HG03064 (cell line): ENCODE measurements around the gene PPIL6.
A peak's percentile ranks its signal among the peaks of the same experiment; 100 is the strongest.

Source experiments
- ATAC-seq: cut with Tn5 transposase; IDR thresholded peaks from one replicate; pipeline ENCODE4 v1.9.1; 2021; ENCODE audit warnings: low read depth; ENCODE audit not compliant: unreplicated experiment

The PPIL6 gene

DNA sequence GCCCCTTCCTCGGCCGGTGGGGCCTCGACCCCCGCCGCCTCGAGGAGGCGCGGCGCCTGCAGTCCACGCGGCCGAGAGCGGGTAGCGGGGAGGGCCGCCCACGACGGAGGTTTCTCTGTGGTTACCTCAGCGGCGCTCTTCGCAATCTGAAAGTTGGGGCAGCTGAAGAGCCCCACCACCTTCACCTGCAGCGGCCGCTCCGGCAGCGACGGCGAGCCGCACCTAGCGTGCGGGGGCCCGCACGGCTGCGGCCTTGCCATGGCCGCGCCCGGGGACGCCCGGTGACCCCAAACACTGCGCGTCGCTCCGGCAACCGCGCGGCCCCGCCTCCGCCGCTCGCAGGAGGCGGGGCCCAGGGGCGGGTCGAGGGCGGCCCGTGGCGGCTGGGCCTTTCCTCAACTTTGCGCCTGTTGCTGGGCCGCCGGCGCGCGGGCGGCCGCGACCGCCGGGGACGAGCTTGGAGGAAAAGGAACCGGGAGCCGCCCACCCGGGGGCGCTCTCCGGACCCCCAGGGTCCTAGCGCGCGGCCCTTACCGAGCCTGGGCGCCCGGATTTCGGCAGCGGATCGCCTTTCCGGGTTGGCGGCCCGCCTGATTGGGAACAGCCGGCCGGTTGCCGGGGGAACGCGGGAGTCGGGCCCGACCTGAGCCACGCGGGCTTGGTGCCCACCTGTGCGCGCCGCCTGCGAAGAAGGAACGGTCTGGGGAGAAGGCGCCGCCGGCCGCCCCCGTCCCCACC is at the start of gene PPIL6, which contains the start of gene SMPD2:
PPIL6 (minus strand) TSS at position 298 of the 738 bp plus-strand sequence; CDS start at position 260, 38 bp downstream.
SMPD2 (plus strand) TSS at position 394 of the 738 bp plus-strand sequence. CDS start 398 bp downstream, outside the sequence.
- peak; percentile 93 for ATAC-seq

DNA sequence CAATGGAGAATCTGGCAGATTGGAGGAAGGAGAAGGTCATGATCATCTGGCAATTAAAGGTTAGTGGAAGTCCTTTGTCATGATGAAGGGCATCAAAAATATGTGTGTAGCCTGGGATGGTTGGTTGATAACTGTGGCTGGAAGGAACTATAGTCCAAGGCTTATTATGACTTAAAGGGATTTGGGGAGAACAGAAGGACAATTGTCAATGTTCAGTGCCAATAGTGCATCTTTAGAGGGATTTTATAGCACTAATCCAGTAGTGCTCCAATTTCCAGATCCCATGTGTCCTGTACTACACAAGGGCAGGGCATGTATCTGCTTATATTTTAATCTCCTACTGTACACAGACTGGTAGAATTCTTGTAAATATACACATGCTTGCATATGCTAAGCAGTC is 47.6 kb upstream of the PPIL6 start:
- ATAC-seq, result no peak

DNA sequence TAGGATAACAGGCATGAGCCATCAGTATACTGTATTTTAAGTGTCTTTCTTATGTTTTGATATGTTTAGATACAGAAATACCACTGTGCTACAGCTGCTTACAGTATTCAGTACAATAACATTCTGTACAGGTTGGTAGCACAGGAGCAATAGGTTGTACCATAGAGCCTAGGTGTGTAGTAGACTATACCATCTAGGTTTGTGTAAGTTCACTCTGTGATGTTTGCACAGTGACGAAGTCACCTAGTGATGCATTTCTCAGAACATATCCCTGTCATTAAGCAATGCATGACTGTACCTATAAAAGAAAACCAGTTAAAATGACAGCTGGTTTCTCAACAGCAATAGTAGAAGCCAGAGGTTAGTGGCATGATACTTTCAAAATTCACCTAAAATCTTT is 45.6 kb upstream of the PPIL6 start:
- no peak for ATAC-seq

DNA sequence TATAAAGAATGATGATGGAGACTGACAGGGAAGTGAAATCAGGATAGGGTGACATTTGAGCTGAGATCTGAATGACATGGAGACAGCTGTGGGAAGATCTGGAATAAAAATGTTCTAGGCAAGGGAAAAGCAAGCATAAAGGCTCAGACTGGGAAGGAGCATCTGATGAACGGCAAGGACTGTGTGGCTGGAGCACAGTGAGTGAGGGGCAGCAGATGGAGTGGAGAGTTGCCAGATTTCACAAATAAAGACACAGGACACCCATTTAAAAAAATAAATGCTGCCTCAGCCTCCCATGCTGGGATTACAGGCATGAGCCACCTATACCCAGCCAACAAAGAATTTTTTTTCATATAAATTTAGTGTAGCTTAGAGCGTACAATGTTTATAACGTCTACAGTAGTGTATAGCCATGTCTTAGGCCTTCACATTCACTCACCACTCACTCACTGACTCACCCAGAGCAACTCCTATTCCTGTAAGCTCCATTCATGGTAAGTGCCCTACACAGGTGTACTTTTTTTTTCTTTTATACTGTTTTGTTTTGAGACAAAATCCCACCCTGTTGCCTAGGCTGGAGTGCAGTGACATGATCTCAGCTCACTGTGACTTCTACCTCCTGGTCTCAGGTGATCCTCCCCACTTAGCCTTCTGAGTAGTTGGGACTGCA is 45.0 kb upstream of the PPIL6 start:
- no peak for ATAC-seq

DNA sequence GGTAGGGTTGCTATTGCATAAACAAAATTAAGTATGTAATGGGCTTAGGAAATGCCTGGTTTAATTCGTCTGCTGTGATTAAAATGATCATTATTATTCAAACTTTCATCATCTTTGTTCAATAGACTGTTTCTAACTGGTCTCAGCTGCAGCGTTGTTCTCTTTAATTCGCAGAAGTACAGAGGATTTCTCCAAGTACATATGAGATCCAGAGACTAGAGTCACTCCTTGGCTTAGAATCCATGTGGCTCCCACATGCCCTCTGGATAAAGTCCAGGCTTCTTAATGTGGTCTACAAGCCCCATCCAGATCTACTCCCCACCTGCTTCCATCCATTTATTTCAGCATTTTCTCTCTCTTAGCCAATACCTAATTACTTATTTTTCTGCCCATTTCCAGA is 43.7 kb upstream of the PPIL6 start:
- no peak for ATAC-seq

DNA sequence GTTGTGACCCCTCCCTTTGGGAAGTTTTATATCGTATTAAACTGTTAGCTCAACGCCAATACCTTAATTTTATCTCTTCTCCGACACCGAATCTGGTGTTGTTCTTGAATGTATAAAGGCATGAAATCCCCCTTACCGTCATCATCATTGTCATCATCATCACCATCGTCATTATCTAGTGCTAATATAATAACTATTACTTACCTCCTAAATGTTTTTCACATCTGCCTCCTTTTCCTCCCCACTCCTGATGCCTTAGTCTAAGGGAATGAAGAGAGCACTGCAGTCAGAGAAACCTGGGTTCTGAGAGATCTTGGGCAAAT is 43.3 kb upstream of the PPIL6 start:
- ATAC-seq, result no peak

DNA sequence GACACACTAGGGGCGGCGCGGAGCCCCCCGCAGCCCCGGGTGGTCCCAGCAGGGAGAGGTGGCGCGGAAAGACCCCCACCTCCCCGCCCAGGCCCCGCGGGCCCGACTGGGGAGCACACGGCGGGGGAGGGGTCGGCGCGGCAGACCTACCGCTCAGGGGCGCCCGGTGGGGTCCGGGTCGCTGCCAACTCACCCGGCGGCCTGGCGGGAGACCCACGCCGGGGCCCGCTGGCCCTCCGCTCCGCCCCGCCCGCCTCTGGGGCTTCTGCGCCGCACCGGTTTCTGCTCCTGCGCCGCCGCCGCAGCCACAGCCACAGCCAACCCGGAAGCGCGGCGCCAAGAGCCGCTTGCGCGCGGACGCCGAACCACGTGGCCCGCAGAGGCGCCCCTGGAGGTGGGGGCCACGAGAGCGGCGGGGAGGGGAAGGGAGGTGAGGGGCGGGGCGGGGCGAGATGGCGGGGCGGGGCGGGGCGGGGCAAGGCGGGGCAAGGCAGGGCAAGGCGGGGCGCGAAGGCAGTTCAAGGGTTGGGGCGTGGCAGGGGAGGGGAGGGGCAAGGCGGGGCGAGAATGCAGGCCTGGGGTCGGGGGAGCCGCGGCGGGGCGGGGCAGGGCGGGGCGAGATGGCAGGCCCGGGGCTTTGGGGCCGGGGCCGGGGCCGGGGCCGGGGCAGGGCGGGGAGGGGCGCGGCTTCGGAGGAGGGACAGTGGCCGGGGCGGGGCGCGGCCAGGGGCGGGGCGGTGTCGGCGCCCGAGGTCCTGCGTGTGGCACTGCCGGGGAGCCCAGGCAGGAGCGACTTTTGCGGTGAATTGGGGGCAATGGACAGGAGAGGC is 42.7 kb upstream of the PPIL6 start, which contains the start of gene ZBTB24:
ZBTB24 (minus strand) TSS at position 315 of the 830 bp plus-strand sequence. CDS start 1,193 bp downstream, outside the sequence.
- ATAC-seq, result peak; percentile 85

DNA sequence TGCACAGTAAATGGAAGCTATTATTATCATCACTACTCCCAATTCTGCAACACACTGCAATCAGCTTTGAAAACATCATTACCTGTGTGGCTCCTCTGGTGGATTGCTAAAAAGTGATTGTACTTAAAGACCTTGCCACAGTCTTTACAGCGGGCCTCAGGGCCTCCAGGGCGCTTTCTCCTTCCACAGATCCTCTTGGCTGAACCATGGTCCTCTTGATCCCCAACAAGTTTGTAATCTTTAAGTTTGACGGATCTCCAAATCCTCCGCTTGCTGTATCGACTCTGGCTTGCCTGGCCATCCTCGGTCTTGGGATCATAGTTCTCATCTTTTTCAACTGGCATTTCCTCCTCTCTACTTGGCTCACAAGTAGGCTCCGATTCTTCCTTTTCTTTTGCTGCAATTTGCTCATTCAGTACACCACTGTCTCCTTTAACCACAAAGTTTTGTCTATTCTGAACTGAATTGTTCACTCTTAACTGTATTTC is 40.6 kb upstream of the PPIL6 start:
- ATAC-seq, result no peak

DNA sequence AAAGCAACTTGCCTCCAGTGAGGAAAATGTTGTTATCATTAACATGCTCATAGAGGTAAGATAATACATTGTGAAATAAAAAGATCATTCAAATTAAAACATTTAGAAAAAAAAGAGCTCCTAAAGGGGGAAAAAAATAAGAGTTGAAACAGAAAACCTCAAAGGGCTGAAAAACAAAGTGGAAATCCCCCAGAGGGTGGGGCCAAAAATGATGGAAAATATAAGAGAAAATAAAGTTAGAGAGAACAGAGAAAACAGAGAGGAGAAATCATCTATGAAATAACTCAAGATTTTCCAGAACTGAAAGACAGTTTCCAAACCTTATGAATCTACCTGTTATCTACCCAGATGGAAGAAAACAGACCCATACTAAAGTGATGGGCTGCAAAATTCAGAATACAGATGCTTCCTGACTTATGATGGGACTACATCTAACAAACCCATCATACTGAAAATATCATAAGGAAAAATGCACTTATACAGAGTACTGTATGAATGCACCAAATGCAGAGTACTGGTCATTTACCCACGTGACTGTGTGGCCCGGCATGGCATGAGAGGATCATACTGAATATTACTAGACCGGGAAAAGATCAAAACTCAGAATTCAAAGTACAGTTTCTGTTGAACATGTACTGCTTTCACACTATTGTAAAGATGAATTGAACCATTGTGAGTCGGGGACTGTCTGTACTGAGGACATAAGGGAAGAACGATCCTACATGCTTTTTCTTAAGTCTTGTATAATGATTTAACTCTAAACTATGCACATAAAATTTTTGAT is 38.6 kb upstream of the PPIL6 start:
- no peak for ATAC-seq

DNA sequence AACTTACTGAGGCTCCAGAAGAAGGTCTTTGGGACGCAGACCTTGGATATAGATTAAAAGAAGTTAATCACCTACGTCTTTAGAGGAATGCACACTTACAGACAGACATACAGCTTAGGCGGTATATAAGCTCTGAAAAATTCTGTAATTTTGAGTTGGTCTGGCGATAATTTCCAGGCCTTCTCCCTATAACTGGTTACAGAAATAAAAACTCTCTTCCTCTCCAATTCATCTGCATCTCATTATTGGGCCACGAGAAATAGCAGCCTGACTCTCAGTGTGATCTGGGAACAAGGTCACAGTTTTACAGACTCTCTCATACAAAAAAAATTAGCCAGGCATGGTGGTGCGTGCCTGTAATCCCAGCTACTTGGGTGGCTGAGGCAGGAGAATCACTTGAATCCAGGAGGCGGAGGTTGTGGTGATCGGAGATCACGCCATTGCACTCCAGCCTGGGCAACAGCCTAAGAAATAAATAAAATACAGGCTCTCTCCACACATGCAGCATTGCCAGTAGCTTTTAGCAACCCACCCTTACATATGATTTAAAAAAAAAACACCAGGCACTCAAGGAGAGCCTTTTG is 37.9 kb upstream of the PPIL6 start:
- no peak for ATAC-seq

DNA sequence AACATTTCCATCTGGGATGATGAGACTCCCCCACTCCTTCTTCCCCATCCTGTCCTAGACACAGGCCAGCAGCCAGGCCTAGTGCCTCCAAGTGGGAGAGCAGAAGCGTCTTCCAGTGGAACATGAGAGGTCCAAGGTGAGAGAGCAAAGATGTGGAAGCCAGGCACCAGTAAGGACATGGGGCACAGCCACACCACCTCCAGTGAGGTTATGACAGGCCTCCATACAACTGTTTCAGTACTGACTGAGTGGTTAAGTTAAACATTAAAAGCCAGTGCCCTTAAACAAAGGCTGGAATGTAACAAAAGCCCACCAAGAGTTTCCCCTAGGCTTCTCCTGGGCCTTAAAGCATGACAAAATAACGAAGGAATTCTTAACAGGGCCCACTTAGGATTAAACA is 37.3 kb upstream of the PPIL6 start:
- no peak for ATAC-seq

DNA sequence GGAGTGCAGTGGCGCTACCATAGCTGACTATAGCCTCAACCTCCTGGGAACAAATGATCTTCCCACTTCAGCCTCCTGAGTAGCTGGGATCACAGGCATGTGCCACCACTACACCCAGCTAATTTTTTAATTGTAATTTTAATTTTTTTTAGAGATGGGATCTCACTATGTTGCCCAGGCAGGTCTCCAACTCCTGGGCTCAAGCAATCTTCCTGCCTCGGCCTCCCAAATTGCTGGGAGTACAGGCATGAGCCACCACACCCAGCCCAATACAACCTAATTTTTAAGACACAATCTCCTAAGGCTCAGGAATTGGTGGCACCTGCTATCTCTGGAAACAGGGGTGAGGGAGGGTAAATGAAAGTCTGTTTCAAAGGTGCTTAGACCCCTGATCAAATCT is 36.8 kb upstream of the PPIL6 start:
- no peak for ATAC-seq

DNA sequence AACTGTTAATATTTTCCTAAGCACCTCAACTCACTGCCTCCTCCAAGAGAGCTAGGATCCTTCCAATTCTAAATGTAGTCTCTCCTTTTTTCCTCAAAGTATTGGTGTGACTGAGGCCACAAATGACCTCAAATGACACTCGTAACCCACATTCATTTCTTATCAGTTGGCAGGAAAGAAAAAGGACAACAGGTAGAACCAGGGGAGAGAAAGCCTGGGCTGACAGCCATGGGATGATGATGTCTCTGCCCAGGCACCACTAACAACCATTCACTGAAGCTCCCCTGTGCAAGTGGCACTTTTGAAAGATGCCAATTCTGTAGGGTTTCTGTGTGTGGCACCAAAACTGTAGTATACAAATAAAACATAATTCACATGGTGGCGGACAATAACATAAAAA is 35.2 kb upstream of the PPIL6 start:
- no peak for ATAC-seq

DNA sequence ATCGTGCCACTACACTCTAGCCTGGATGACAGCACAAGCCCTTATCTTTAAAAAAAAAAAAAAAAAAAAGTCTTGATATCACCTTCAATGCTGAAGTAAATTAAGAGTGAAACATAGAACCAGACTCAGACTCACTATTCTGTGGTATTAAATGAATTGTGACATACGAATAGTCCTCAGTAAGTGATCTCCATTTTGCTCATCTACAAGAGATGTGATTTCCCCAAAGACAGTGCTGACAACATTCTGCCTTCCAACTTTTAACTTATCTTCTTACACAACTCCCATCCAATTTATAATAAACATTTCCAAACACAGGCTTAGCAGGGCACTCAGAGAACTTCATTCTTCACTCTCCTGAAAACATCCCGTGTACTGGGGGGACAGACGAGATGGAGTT is 34.6 kb upstream of the PPIL6 start:
- no peak for ATAC-seq

DNA sequence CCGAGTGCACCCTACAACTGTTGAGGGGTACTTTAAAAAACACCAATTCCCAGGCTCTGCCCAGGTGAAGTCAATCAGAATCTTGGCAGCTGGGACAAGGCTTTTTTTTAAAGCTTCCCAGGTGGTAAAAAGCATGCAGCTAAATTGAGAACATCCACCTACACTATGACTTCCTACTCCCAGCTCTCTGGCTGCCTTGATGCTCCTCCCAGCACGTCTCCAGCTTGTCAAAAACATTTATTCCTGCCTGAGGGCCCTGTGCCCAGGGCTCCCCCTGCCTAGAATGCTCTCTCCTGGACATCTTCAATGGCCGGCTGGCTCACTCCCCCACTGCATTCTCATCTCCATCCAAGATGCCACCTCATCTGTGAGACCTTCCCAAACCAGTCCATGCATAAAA is 32.7 kb upstream of the PPIL6 start:
- ATAC-seq, result no peak

DNA sequence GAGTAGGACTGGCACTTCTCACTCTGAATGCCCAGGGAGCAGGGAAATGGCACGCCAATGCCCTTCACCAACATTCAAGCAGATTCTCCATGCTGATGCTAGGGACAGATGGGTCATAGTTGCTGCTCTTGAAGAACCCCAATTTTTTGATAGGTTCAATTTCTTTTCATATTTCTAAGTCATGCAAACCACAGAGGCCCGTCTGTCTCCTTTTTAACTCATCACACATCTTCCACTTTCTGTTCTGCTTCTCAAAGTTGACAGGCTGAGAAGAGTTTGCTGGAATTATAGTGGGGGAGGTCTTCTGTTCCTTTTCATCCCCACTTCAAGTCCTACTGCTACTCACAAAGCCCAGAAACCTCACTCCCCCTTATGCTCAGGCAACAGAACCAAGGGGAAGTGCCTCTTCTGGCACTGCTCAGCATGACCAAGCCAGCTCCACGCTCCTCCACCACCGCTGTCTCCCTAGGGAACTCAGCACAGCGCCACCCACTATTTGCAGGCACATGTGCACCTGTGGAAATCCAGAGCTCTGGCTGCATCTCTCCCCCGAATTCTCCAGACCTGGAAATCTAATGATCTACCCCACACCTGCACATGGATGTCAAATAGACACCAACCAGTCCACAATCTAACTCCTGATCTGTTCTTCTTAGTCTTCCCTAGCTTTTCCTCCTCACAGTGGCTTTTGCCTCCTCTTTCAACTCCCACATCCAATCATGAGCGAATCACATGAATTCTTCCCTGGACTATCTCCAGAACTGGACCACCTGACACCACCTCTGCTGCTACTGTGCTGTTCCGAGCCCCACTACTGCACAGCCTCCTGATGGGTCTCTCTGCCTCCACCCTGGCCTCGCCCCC is 31.9 kb upstream of the PPIL6 start:
- no peak for ATAC-seq

DNA sequence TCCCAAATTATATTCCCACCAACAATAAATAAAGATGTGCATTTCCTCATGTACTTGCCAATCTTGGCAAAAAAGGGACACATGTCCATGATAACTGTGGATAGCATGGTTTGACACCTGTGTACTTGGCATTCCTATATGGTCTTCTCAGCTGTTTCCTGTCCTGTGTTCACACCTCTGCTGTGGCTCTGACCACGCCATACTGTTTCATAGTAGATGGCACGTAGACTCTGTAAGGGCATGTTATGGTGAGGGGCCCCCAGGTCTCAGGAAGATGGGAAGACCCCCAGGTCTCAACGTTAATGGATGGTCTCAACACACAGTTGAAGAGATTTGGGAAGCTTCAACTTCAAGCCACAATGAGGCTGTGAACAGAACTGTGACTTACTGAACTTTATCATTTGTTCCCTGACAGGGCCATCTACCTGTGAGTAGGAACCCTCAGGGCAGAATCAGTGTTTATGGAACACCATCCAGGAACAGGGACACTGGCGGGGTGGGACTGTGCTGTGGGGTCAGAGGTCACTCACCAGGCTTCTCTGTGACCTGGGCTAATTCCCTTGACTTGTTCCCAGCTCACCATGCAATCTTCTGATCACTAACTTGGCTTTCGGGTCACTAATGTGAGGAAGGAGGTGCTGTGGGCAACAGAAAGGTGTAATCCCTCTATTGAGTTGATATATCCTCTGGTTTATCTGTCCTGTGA is 30.8 kb upstream of the PPIL6 start:
- ATAC-seq, result no peak

DNA sequence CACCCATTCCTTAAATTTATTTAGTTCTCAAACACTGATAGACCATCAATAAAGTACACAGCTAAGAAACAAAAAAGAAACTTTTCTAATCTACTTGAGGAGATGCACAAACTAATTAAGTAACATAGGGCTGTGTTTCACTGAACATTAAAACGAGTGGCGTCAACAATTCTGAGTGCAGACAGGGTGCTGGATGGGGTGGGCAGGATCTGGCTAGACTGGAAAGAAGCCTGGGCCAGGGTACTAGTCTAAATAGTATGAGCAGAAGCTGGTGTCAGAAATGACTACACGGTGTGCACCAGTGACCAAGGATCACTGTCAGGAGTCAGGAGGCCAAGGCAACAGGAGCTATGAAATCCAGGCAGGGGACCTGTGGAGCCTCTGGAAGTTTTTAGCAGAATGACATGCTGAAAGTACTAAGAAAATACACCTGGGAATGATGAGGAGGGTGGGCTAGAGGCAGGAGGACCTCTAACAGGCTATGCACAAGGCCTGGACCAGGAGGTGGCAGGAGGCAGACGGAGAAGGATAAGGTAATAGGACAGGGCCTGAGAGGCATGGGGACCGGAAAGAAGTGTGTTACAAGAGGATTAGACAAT is 29.3 kb upstream of the PPIL6 start:
- no peak for ATAC-seq
